ENCODE measurements around the gene NELFB.

Gene NELFB

GRCh38 chr9:137254624-137255447, at the start of gene NELFB:
Gene NELFB (plus strand): TSS chr9:137255327.
- Mint-ChIP-seq H3K36me3 (ENCODE audit: low read depth) (peaks cover 8% of the 10 kb centered on the region), H3K4me3 (peak within 1 kb of the TSS; percentile 86), H3K27me3 (no peaks in the 10 kb centered on the region), H3K4me1 (ENCODE audit: low read depth) (peaks cover 17% of the 10 kb centered on the region), H3K9me3 (no peaks in the 10 kb centered on the region), H3K27ac (peak within 1 kb of the TSS; percentile 85)

DNA sequence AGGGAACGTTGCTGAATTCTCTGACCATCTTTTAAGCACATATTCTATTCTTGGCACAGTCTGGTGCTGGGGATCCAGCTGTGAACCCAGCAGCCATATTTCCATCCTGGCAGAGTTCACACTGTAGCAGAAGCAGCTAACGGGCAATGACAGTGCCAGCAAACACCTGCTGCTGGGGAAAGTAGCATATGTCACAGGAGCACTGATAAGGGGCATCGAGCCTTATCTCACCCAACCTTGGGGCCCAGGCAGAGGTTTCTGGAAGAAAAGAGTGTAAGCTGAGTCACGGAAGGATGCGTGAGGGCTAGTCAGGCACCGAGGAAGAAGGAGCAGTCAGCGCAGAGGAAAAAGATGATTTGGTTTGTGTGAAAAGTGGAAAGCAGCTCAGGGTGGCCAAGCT, 48.5 kb upstream of the NELFB start:
- H3K27me3 Mint-ChIP-seq, result no peaks in the 10 kb centered on the region
- peak overlapping the region; percentile 93 for H3K4me3 Mint-ChIP-seq
- peak overlapping the region; percentile 93 for H3K27ac Mint-ChIP-seq
- H3K36me3 Mint-ChIP-seq (ENCODE audit: low read depth), result peaks cover 26% of the 10 kb centered on the region
- peaks cover 44% of the 10 kb centered on the region for H3K4me1 Mint-ChIP-seq (ENCODE audit: low read depth)
- H3K9me3 Mint-ChIP-seq, result no peaks in the 10 kb centered on the region

- H3K27me3 Mint-ChIP-seq, result no peaks in the 10 kb centered on the region
- H3K27ac Mint-ChIP-seq, result no peak overlapping the region
These were observed 43.6 kb upstream of the NELFB start for GRCh38 chr9:137211532-137211931.

DNA sequence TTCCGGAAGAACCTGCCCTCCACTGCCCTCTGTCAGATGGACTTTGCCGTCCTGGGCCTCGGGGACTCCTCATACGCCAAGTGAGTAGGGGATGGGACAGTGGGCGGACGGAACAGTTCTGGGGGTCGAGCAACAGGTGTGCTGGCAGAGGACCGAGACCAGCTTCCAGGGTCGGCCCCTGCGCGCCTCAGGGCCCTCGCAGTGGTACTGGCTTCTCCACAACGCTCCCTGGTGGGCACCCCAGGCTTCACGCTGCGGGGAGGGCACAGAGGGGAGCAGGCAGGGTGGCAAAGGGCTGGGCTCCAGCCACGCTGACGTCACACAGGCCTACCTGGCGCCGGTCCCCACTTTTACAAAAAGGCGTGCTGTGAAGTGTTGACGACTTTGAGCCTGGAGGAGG, 42.6 kb upstream of the NELFB start:
- no peaks in the 10 kb centered on the region for H3K27me3 Mint-ChIP-seq
- H3K27ac Mint-ChIP-seq, result no peak overlapping the region
- H3K9me3 Mint-ChIP-seq, result no peaks in the 10 kb centered on the region
- peaks cover 2% of the 10 kb centered on the region for H3K4me1 Mint-ChIP-seq (ENCODE audit: low read depth)
- no peak overlapping the region for H3K4me3 Mint-ChIP-seq
- H3K36me3 Mint-ChIP-seq (ENCODE audit: low read depth), result peaks cover 17% of the 10 kb centered on the region

More at GRCh38 chr9:137211532-137211931, 43.6 kb upstream of the NELFB start:
- Mint-ChIP-seq H3K4me1 (ENCODE audit: low read depth) (peaks cover 12% of the 10 kb centered on the region), H3K36me3 (ENCODE audit: low read depth) (peaks cover 27% of the 10 kb centered on the region), H3K4me3 (no peak overlapping the region), H3K9me3 (no peaks in the 10 kb centered on the region)

DNA sequence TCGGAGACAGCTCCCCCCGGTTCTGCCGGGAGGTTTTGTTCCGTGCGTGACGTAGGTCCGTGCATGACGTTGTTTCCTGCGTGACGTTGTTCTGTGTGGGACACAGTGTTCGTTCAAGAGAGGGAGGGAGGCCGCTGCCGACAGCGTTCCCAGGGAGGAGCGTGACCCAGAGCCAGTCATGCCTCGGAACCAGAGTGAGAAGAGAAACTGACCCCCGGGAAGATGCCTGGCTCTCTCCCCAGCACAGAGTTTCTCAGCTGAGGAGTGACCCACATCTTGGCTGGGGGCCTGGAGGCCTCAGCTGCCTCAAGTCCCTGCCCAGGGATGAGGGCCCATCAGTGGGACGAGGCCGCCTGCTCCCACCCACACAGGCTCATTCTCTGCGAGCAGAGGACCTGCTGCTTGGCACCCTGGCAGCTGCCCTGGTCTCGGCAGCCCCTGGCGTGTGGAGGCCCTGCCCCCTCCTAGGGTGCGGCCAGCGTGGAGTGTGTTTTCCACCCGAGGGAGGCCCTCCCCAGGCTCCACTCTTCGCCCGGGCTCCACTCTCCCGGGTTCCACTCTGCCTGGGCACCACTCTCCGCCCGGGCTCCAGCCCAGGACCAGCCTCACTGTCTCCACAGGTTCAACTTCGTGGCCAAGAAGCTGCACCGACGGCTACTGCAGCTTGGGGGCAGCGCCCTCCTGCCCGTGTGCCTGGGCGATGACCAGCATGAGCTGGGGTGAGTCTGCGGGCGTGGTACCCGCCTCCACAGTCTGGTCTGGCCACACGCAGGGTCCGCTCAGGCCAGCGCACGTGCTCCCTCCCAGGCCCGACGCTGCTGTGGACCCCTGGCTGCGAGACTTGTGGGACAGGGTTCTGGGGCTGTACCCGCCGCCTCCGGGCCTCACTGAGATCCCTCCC, 41.7 kb upstream of the NELFB start:
- no peaks in the 10 kb centered on the region for H3K9me3 Mint-ChIP-seq
- no peaks in the 10 kb centered on the region for H3K27me3 Mint-ChIP-seq
- H3K4me3 Mint-ChIP-seq, result no peak overlapping the region
- peaks cover 13% of the 10 kb centered on the region for H3K36me3 Mint-ChIP-seq (ENCODE audit: low read depth)
- no peak overlapping the region for H3K27ac Mint-ChIP-seq
- H3K4me1 Mint-ChIP-seq (ENCODE audit: low read depth), result no peaks in the 10 kb centered on the region

DNA sequence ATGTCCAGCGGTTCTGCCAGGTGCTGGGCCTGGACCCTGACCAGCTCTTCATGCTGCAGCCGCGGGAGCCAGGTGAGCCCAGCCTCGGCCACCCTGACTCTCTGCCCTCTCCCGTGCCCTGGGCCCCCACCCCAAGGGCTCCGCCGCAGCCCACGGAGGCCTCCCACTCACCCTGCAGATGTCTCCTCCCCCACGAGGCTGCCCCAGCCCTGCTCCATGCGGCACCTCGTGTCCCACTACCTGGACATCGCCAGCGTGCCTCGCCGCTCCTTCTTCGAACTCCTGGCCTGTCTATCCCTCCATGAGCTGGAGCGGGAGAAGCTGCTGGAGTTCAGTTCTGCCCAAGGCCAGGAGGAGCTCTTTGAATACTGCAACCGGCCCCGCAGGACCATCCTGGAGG, 40.5 kb upstream of the NELFB start:
- no peak overlapping the region for H3K27ac Mint-ChIP-seq

DNA sequence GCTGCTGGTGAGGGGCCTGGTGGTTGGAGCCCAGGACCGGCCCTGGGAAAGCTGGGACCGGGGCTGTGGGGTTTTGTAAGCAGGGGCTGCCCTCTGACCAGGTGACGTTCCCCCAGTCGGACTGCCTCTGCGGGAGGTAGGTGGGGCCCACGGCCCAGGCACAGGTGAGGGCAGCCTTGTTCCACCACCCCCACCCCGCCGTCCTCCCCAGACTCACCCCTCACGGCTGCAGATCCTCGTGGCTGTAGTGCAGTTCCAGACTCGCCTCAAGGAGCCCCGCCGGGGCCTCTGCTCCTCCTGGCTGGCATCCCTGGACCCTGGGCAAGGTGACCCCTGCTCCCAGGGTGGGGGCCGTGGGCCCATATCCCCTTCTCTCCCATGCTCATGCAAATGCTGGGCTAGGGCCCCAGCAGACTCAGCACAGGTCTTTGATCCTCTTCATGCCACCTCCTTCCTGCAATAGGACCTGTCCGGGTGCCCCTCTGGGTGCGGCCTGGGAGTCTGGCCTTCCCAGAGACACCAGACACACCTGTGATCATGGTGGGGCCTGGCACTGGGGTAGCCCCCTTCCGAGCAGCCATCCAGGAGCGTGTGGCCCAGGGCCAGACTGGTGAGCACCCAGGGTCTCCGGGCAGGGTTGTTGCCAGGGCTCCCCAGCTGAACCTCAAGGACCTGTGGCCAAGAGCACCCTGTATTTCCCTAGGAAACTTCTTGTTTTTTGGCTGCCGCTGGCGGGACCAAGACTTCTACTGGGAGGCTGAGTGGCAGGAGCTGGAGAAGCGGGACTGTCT, 39.7 kb upstream of the NELFB start:
- no peak overlapping the region for H3K27ac Mint-ChIP-seq
- H3K36me3 Mint-ChIP-seq (ENCODE audit: low read depth), result peaks cover 4% of the 10 kb centered on the region
- H3K27me3 Mint-ChIP-seq, result no peaks in the 10 kb centered on the region

More for the DNA sequence above, 40.5 kb upstream of the NELFB start:
- Mint-ChIP-seq H3K36me3 (ENCODE audit: low read depth) (peaks cover 4% of the 10 kb centered on the region), H3K4me1 (ENCODE audit: low read depth) (no peaks in the 10 kb centered on the region), H3K27me3 (no peaks in the 10 kb centered on the region), H3K4me3 (no peak overlapping the region), H3K9me3 (no peaks in the 10 kb centered on the region)

DNA sequence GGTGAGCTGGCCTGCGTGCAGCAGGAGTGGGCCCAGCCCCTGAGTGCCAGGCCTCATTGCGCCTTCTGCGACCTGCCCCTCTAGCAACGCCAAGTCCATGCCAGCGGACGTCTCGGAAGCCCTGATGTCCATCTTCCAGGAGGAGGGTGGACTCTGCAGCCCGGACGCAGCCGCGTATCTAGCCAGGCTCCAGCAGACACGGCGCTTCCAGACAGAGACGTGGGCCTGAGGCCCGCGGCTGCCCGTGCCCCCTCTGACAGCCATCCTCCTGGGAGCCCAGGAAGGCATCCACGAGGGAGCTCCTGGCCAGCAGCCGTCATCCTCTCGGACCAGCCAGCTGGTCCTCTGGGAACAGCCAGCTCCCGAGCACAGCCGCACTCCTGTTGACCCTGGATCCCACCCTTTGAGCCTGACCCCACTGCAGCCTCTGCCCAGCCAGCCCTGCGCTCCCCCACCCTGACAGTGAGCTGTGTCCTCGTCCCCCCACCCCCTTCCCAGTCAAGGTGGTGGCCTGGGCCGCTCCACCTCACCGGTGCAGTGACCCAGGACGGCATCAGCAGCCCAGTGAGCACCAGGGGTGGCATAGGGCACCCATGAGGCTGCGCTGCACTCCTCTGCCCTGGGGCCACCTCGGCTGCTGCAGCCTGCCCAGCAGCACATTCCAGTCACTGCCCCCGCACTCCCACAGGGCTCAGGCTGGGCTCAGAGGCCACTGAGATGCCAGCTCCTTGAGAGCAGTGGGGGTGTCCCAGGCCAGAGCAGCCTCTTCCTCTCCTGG, 38.8 kb upstream of the NELFB start:
- Mint-ChIP-seq H3K27ac (no peak overlapping the region), H3K9me3 (no peaks in the 10 kb centered on the region), H3K4me3 (no peak overlapping the region)

More for the DNA sequence above, 39.7 kb upstream of the NELFB start:
- no peaks in the 10 kb centered on the region for H3K9me3 Mint-ChIP-seq
- H3K4me1 Mint-ChIP-seq (ENCODE audit: low read depth), result no peaks in the 10 kb centered on the region
- no peak overlapping the region for H3K4me3 Mint-ChIP-seq

DNA sequence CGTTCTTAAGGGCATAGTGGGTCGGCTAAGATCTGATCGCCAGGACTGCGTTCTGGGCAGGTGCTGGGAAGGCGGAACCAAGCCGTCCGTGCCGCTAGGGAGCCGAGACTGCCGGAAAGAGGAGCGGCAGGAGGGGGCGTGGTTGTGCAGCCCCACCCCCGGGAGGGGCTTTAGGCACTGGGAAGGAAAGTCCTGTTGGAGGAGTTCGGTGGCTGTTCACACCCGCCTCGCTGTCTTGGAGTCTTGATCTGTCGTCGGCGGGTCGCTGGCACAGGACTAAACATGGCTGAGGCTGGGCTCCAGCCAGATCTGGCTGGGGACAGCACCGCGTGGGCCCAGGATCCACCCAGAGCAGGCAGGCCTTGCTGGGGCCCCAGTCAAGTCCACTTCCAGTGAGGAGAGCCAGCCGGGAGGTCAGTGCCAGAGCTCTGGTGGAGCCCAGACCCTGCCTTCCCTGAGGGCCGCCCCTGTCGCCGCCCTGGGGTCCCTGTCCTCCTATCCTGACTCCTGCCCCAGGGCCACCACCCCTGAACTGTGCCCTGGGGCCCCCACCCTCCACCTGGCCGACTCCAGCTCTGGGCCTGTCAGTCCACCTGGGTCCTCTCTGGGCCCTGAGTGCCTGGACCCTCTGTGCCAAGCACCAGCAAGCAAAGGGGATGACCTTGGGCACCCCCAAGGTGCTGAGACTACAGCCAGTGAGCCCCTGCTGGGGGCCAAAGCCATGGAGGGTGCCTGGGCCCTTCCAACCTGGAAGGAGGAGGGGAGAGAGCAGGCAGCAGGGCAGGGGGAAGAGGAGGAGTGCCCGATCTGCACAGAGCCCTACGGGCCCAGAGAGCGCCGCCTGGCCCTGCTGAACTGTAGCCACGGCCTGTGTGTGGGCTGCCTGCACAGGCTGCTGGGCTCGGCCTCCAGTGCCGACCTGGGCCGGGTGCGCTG, 37.6 kb upstream of the NELFB start:
- H3K9me3 Mint-ChIP-seq, result no peaks in the 10 kb centered on the region
- H3K27ac Mint-ChIP-seq, result no peak overlapping the region
- no peaks in the 10 kb centered on the region for H3K27me3 Mint-ChIP-seq
- no peak overlapping the region for H3K4me3 Mint-ChIP-seq
- H3K4me1 Mint-ChIP-seq (ENCODE audit: low read depth), result no peaks in the 10 kb centered on the region
- peaks cover 4% of the 10 kb centered on the region for H3K36me3 Mint-ChIP-seq (ENCODE audit: low read depth)

More for the DNA sequence above, 38.8 kb upstream of the NELFB start:
- Mint-ChIP-seq H3K27me3 (no peaks in the 10 kb centered on the region), H3K36me3 (ENCODE audit: low read depth) (peaks cover 4% of the 10 kb centered on the region), H3K4me1 (ENCODE audit: low read depth) (no peaks in the 10 kb centered on the region)

DNA sequence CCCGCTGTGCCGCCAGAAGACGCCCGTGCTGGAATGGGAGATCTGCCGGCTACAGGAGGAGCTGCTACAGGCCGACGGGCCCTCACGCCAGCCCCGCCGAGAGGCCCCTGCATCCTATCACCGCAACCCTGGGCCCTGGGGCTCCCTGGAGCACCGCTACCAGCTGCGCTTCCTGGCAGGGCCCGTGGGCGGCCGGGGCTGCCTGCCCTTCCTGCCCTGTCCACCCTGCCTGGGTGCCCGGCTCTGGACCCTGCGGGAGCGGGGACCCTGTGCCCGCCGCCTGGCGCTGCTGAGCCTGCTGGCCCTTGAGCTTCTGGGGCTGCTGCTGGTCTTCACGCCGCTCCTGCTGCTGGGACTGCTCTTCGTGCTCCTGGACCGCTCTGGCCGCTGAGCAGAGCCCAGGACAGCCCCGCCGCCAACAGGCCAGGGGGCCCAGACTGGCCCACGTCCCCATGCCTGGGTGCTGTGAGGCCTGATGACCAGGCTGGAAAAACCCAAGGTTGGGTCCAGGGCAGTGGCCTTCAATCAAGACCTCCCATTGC, 36.8 kb upstream of the NELFB start:
- Mint-ChIP-seq H3K9me3 (no peaks in the 10 kb centered on the region), H3K4me3 (no peak overlapping the region), H3K27me3 (no peaks in the 10 kb centered on the region), H3K4me1 (ENCODE audit: low read depth) (no peaks in the 10 kb centered on the region), H3K36me3 (ENCODE audit: low read depth) (no peaks in the 10 kb centered on the region), H3K27ac (no peak overlapping the region)

DNA sequence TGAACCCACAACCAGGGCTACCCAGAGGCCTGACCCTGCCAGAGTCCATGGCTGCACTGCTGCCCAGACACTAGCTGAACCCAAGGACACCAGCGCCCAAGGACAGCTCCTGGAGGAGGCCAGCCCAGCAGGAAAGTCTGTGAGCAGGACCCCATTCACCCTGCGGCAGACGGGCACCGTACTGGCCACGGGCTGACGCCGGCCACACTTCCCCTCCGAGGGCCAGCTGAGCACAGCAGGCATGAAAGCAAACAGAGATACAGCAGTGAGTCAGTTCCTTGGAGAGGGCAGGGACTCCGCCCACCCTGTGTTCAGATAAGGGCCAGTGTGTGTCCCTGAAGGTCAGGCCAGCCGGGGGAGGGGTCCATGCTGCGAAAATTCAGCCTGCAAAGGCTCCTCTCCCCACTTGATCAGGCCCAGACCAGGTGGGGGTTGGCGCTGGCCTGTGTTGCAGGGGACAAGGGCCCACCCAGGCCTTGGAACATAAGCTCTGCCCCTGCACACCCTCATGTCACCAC, 36.3 kb upstream of the NELFB start:
- H3K4me3 Mint-ChIP-seq, result no peak overlapping the region
- H3K27ac Mint-ChIP-seq, result no peak overlapping the region
- H3K27me3 Mint-ChIP-seq, result no peaks in the 10 kb centered on the region
- H3K9me3 Mint-ChIP-seq, result no peaks in the 10 kb centered on the region
- no peaks in the 10 kb centered on the region for H3K36me3 Mint-ChIP-seq (ENCODE audit: low read depth)
- peaks cover 2% of the 10 kb centered on the region for H3K4me1 Mint-ChIP-seq (ENCODE audit: low read depth)

GRCh38 chr9:137219757-137220316, 35.3 kb upstream of the NELFB start:
- Mint-ChIP-seq H3K4me3 (no peak overlapping the region), H3K27ac (no peak overlapping the region), H3K9me3 (no peaks in the 10 kb centered on the region), H3K36me3 (ENCODE audit: low read depth) (no peaks in the 10 kb centered on the region), H3K27me3 (no peaks in the 10 kb centered on the region), H3K4me1 (ENCODE audit: low read depth) (peaks cover 6% of the 10 kb centered on the region)
